CD14-positive monocyte (primary cell): ENCODE measurements around the gene NKAIN4. TPM values are rescaled to one million over a fixed set of nuclear protein-coding genes. Genes with fewer than 3 reads are reported as not detected.

Experiments used
- DNase-seq, 3 donors: peaks; one replicate each; pipeline ENCODE4 v3.0.0-alpha.2; 2011 to 2022
- H2AFZ ChIP-seq: 2 replicates; pipeline ENCODE4 v1.6.0; 2012; ENCODE audit warnings: mild to moderate bottlenecking, low read depth, low read length, inconsistent platforms; ENCODE audit not compliant: insufficient read depth, poor library complexity, severe bottlenecking
- H3K27ac ChIP-seq, 2 donors: 1 replicate in 1 of 2; 2 replicates in 1 of 2; pipeline ENCODE4 v1.5.1; 2012 to 2013; ENCODE audit warnings: low read length in 2 of 2, control low read depth in 1 of 2, inconsistent platforms in 1 of 2, low read depth in 1 of 2, mild to moderate bottlenecking in 1 of 2
- H3K27me3 ChIP-seq, 2 donors: one replicate each; pipeline versions ENCODE4 v1.6.0 to v1.6.1; 2011 to 2013; ENCODE audit warnings: low read length in 2 of 2; ENCODE audit not compliant: control insufficient read depth in 2 of 2, insufficient read depth in 2 of 2
- H3K36me3 ChIP-seq, 2 donors: replicated peaks in 1 of 2; 1 replicate in 1 of 2; 2 replicates in 1 of 2; pipeline versions ENCODE4 v1.5.1 to v1.6.1; 2012 to 2013; ENCODE audit warnings: low read length in 2 of 2, control low read depth in 1 of 2, inconsistent platforms in 1 of 2, mild to moderate bottlenecking in 1 of 2; ENCODE audit not compliant: insufficient read depth in 2 of 2, control insufficient read depth in 1 of 2
- H3K4me1 ChIP-seq, 2 donors: 1 replicate in 1 of 2; 2 replicates in 1 of 2; pipeline versions ENCODE4 v1.5.1 to v1.6.1; 2012 to 2013; ENCODE audit warnings: low read length in 2 of 2, control low read depth in 1 of 2, inconsistent platforms in 1 of 2, mild to moderate bottlenecking in 1 of 2, moderate library complexity in 1 of 2; ENCODE audit not compliant: insufficient read depth in 2 of 2, control insufficient read depth in 1 of 2
- H3K4me2 ChIP-seq: replicated peaks from 2 replicates; pipeline ENCODE3; 2012; ENCODE audit warnings: low read length, moderate library complexity, mild to moderate bottlenecking; ENCODE audit not compliant: poor library complexity, severe bottlenecking; ENCODE audit errors: extremely low read depth
- H3K4me3 ChIP-seq, 3 experiments: fragments of 200-600 bp in 1 of 3; sonication (generic) in 1 of 3; replicated peaks in 1 of 3; 1 replicate in 2 of 3; 2 replicates in 1 of 3; pipeline ENCODE4 v1.5.1; 2011 to 2013; ENCODE audit warnings: low read length in 3 of 3, mild to moderate bottlenecking in 3 of 3, control low read depth in 2 of 3, low read depth in 2 of 3, inconsistent platforms in 1 of 3, moderate library complexity in 1 of 3
- H3K79me2 ChIP-seq: 2 replicates; pipeline ENCODE4 v1.6.0; 2012; ENCODE audit warnings: mild to moderate bottlenecking, control low read depth, inconsistent platforms, low read length, moderate library complexity; ENCODE audit not compliant: insufficient read depth
- H3K9ac ChIP-seq: 2 replicates; pipeline ENCODE4 v1.6.0; 2017; ENCODE audit warnings: low read length, mild to moderate bottlenecking; ENCODE audit not compliant: insufficient read depth, poor library complexity, severe bottlenecking
- H3K9me3 ChIP-seq, 2 donors: replicated peaks in 1 of 2; 1 replicate in 1 of 2; 2 replicates in 1 of 2; pipeline versions ENCODE4 v1.5.1 to v1.6.1; 2012 to 2013; ENCODE audit warnings: low read length in 2 of 2, control low read depth in 1 of 2; ENCODE audit not compliant: control insufficient read depth in 1 of 2, insufficient read depth in 1 of 2
- H4K20me1 ChIP-seq: 2 replicates; pipeline ENCODE4 v1.6.0; 2012; ENCODE audit warnings: mild to moderate bottlenecking, low read length, control low read depth, moderate library complexity; ENCODE audit not compliant: insufficient read depth
- H3K27ac Mint-ChIP-seq, 7 donors: one replicate each; pipeline ENCODE4 v1.8.0; 2020; ENCODE audit warnings: mild to moderate bottlenecking in 7 of 7, mixed read lengths in 7 of 7, moderate library complexity in 6 of 7, inconsistent platforms in 2 of 7
- H3K27me3 Mint-ChIP-seq, 3 donors: one replicate each; pipeline ENCODE4 v1.8.0; 2021 to 2022; ENCODE audit warnings: low read depth in 3 of 3, mild to moderate bottlenecking in 3 of 3, mixed read lengths in 3 of 3, moderate library complexity in 3 of 3, inconsistent platforms in 1 of 3
- H3K36me3 Mint-ChIP-seq, 2 donors: one replicate each; pipeline ENCODE4 v1.8.0; 2020; ENCODE audit warnings: mixed read lengths in 2 of 2, inconsistent platforms in 1 of 2, mild to moderate bottlenecking in 1 of 2
- H3K4me1 Mint-ChIP-seq: one replicate; pipeline ENCODE4 v1.8.0; 2020; ENCODE audit warnings: mild to moderate bottlenecking, mixed read lengths
- H3K4me3 Mint-ChIP-seq, 2 donors: one replicate each; pipeline ENCODE4 v1.8.0; 2020; ENCODE audit warnings: mild to moderate bottlenecking in 2 of 2, mixed read lengths in 2 of 2, moderate library complexity in 1 of 2
- H3K9me3 Mint-ChIP-seq, 7 donors: one replicate each; pipeline ENCODE4 v1.8.0; 2020 to 2022; ENCODE audit warnings: mixed read lengths in 7 of 7, mild to moderate bottlenecking in 6 of 7, moderate library complexity in 6 of 7, inconsistent platforms in 2 of 7
- WGBS: methylation state at CpG from one replicate; pipeline ENCODE4 v1.1.5; 2013; ENCODE audit warnings: missing lambda C conversion rate; ENCODE audit not compliant: insufficient coverage; 5-methylcytosine and 5-hydroxymethylcytosine counted together
- intact Hi-C, 2 donors: fragments of 100-400 bp; cut with micrococcal nuclease; formaldehyde crosslinking; loops; one replicate each; pipeline versions ENCODE4 v1.15.0 to v1.15.1; 2023
- polyA plus RNA-seq, 3 donors: library from polyadenylated mRNA; depleted of rRNA in 1 of 3; unstranded in 2 of 3; stranded (reverse) in 1 of 3; fragments of 300-500 nt in 2 of 3; fragments of >200 nt in 1 of 3; fragmentation: Illumina TruSeq in 2 of 3; gene quantifications; 1 replicate in 2 of 3; 2 replicates in 1 of 3; pipeline ENCODE4 v1.2.3, GENCODE V29; 2012 to 2021
- small RNA-seq: library from RNA; depleted of rRNA; stranded (forward); fragments of <200 nt; gene quantifications from one replicate; pipeline ENCODE3, GENCODE V24; 2012; ENCODE audit warnings: low read depth; ENCODE audit not compliant: insufficient read length
- TF ChIP-seq, protein P1 (sequence below): fragments of 200-600 bp; IDR thresholded peaks from one replicate; pipeline ENCODE4 v1.8.0; 2022; ENCODE audit warnings: antibody characterized with exemption, mild to moderate bottlenecking

Gene NKAIN4
- polyA plus RNA-seq, 3 donors, result not detected

GRCh38 chr20:63191400-63191799 is 62.9 kb downstream of the NKAIN4 start:
- 90% methylated on average over 13 of the region's 14 CpGs for WGBS
- H3K36me3 Mint-ChIP-seq, result peaks cover 19 to 21% of the 10 kb centered on the region in 2 donors
- TF ChIP-seq, protein P1, sequence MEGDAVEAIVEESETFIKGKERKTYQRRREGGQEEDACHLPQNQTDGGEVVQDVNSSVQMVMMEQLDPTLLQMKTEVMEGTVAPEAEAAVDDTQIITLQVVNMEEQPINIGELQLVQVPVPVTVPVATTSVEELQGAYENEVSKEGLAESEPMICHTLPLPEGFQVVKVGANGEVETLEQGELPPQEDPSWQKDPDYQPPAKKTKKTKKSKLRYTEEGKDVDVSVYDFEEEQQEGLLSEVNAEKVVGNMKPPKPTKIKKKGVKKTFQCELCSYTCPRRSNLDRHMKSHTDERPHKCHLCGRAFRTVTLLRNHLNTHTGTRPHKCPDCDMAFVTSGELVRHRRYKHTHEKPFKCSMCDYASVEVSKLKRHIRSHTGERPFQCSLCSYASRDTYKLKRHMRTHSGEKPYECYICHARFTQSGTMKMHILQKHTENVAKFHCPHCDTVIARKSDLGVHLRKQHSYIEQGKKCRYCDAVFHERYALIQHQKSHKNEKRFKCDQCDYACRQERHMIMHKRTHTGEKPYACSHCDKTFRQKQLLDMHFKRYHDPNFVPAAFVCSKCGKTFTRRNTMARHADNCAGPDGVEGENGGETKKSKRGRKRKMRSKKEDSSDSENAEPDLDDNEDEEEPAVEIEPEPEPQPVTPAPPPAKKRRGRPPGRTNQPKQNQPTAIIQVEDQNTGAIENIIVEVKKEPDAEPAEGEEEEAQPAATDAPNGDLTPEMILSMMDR, result no peak
- H3K4me1 ChIP-seq, result no peaks in the 10 kb centered on the region
- H3K27me3 ChIP-seq, result no peaks in the 10 kb centered on the region
- no peak overlapping the region for H3K4me3 ChIP-seq
- H3K79me2 ChIP-seq, result no peaks in the 10 kb centered on the region
- H3K27ac ChIP-seq, result no peak overlapping the region
- no peaks in the 10 kb centered on the region for H3K4me1 Mint-ChIP-seq
- no peak overlapping the region for H3K9ac ChIP-seq
- H3K4me2 ChIP-seq, result no peak overlapping the region
- peaks cover 25% of the 10 kb centered on the region for H4K20me1 ChIP-seq
- intact Hi-C loops, result no loop called here
- H3K9me3 Mint-ChIP-seq, result peaks cover 0 to 3% (median under 1%) of the 10 kb centered on the region in 7 donors
- DNase-seq, result no peak
- peak overlapping the region in 1 of 7 donors; percentile 19 for H3K27ac Mint-ChIP-seq
- H3K4me3 Mint-ChIP-seq, result no peak overlapping the region
- H2AFZ ChIP-seq, result no peak overlapping the region
- peaks cover 18 to 24% of the 10 kb centered on the region in 2 donors for H3K36me3 ChIP-seq
- peaks cover 0 to 2% (median 0%) of the 10 kb centered on the region in 3 donors for H3K27me3 Mint-ChIP-seq
- H3K9me3 ChIP-seq, result peaks cover 0 to under 1% of the 10 kb centered on the region in 2 donors

GRCh38 chr20:63190828-63191227 is 63.4 kb downstream of the NKAIN4 start:
- H3K9me3 ChIP-seq, result peaks cover 5 to 6% of the 10 kb centered on the region in 2 donors
- Mint-ChIP-seq H3K36me3 (peaks cover 15 to 16% of the 10 kb centered on the region in 2 donors), H3K4me3 (no peak overlapping the region), H3K27me3 (peaks cover 0 to 2% (median 0%) of the 10 kb centered on the region in 3 donors), H3K9me3 (peaks cover 0 to 6% (median 2%) of the 10 kb centered on the region in 7 donors), H3K27ac (no peak overlapping the region), H3K4me1 (no peaks in the 10 kb centered on the region)
- no peak for DNase-seq
- peaks cover 12 to 18% of the 10 kb centered on the region in 2 donors for H3K36me3 ChIP-seq
- H2AFZ ChIP-seq, result no peak overlapping the region
- intact Hi-C loops, result no loop called here
- TF ChIP-seq, protein P1, result no peak
- no peaks in the 10 kb centered on the region for H3K79me2 ChIP-seq
- H3K4me1 ChIP-seq, result no peaks in the 10 kb centered on the region
- no peak overlapping the region for H3K4me3 ChIP-seq
- H3K4me2 ChIP-seq, result no peak overlapping the region
- no peaks in the 10 kb centered on the region for H3K27me3 ChIP-seq
- H3K9ac ChIP-seq, result no peak overlapping the region
- no peak overlapping the region for H3K27ac ChIP-seq
- WGBS, result 98% methylated on average over 20 of the region's 20 CpGs
- peaks cover 19% of the 10 kb centered on the region for H4K20me1 ChIP-seq

Small RNA genes within 50 kb of the gene (small RNA-seq; reads per million reads assigned to genes)
- gene MIR3196, result not detected
- gene MIR4326, result not detected

Other genes with a start within 250 kb of the NKAIN4 start
- gene BHLHE23, start 247.5 kb downstream of the NKAIN4 start, polyA plus RNA-seq, result not detected
- gene YTHDF1, start 38.3 kb downstream of the NKAIN4 start, polyA plus RNA-seq, result 10 to 100 TPM; 18.0 to 33.4 (median 25.9) TPM
- gene BIRC7, start 18.6 kb downstream of the NKAIN4 start, polyA plus RNA-seq, result under 1 TPM in 1 of 3 donors, not detected in 2; 0.21 TPM
- 10 to 100 TPM; 11.2 to 99.8 (median 14.1) TPM for gene ARFGAP1, start 18.4 kb upstream of the NKAIN4 start, polyA plus RNA-seq
- not detected for gene COL20A1, start 38.7 kb upstream of the NKAIN4 start, polyA plus RNA-seq
- not detected for gene CHRNA4, start 106.9 kb upstream of the NKAIN4 start, polyA plus RNA-seq
- gene KCNQ2, start 218.2 kb upstream of the NKAIN4 start, polyA plus RNA-seq, result not detected
- gene EEF1A2, start 244.6 kb upstream of the NKAIN4 start, polyA plus RNA-seq, result under 1 TPM in 1 of 3 donors, not detected in 2; 0.08 TPM